SK-N-SH treated with all-trans-retinoic acid at 6 μM for 48 hours (cell line): ENCODE data around the gene PRR20B.
"Not testable (repeated sequence)": the region's sequence is repeated elsewhere in the genome, so short reads cannot be mapped to it uniquely, and the experiment has no call there.

Source experiments
- ESRRG ChIP-seq: fragments of 250-450 bp; sonication (Bioruptor Pico); IDR thresholded peaks from 2 replicates; pipeline ENCODE4 v1.6.1; 2021; ENCODE audit warnings: mild to moderate bottlenecking
- TCF4 ChIP-seq: fragments of 250-450 bp; sonication (Bioruptor Pico); IDR thresholded peaks from 2 replicates; pipeline ENCODE4 v1.8.0; 2021; ENCODE audit warnings: mild to moderate bottlenecking, moderate library complexity, borderline replicate concordance
- TF ChIP-seq, protein P1 (sequence below): fragments of 250-450 bp; sonication (Bioruptor Pico); IDR thresholded peaks from 2 replicates; pipeline ENCODE4 v1.8.0; 2021; ENCODE audit warnings: low read depth, mild to moderate bottlenecking, moderate library complexity, borderline replicate concordance
- TF ChIP-seq, protein P2 (sequence below): fragments of 250-450 bp; sonication (Bioruptor Pico); IDR thresholded peaks from 2 replicates; pipeline ENCODE4 v1.5.1; 2020; ENCODE audit warnings: low read depth, mild to moderate bottlenecking, moderate library complexity

GRCh38 chr13:57139781-57140180 is 7.5 kb upstream of the PRR20B start:
- TF ChIP-seq TCF4; ESRRG (CRISPR knock-in tag): not testable (repeated sequence)
- TF ChIP-seq, protein P1, sequence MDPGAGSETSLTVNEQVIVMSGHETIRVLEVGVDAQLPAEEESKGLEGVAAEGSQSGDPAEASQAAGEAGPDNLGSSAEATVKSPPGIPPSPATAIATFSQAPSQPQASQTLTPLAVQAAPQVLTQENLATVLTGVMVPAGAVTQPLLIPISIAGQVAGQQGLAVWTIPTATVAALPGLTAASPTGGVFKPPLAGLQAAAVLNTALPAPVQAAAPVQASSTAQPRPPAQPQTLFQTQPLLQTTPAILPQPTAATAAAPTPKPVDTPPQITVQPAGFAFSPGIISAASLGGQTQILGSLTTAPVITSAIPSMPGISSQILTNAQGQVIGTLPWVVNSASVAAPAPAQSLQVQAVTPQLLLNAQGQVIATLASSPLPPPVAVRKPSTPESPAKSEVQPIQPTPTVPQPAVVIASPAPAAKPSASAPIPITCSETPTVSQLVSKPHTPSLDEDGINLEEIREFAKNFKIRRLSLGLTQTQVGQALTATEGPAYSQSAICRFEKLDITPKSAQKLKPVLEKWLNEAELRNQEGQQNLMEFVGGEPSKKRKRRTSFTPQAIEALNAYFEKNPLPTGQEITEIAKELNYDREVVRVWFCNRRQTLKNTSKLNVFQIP (CRISPR knock-in tag): not testable (repeated sequence)
- TF ChIP-seq, protein P2, sequence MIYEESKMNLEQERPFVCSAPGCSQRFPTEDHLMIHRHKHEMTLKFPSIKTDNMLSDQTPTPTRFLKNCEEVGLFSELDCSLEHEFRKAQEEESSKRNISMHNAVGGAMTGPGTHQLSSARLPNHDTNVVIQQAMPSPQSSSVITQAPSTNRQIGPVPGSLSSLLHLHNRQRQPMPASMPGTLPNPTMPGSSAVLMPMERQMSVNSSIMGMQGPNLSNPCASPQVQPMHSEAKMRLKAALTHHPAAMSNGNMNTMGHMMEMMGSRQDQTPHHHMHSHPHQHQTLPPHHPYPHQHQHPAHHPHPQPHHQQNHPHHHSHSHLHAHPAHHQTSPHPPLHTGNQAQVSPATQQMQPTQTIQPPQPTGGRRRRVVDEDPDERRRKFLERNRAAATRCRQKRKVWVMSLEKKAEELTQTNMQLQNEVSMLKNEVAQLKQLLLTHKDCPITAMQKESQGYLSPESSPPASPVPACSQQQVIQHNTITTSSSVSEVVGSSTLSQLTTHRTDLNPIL (CRISPR knock-in tag): not testable (repeated sequence)
